ENCODE results near the gene PAMR1.

DNA sequence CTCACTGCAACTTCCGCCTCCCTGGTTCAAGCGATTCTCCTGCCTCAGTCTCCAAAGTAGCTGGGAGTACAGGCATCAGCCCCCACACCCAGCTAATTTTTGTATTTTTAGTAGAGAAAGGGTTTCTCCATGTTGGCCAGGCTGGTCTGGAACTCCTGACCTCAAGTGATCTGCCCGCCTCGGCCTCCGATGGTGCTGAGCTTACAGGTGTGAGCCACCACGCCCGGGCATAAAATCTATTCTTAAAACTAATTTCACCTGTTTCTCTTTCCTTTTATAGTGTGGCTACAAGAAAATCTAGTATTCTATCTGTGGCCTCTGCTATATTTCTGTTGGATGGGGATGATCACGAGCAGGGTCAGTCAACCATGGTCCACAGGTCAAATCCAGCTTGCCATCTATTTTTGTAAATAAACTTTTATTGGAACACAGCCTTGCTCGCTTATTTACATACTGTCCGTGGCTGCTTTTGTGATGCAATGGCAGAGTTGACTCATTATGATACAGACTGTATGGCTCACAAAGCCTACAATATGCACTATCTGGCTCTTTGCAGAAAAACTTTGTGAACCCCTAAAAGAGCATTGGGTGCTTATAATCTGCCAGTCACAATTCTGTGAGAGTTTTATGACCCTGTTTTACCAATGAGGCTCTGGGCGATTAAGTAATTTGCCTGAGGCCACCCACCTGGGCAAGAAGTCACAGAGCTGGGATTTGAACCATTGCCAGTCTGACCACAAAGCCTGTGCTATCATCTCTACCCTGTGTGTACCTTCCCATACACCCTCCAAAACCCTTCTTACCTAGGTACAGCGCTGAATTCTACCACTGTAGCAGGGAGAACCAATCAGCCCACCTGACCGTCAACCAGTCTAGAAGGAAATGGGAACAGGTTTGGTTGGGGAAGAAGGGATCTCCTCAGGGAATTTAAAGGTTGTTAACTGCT, 134.4 kb downstream of the PAMR1 start:
- TF ChIP-seq POLR2A (IDR thresholded peaks at IDR 0.05) (no peak), CTCF (IDR thresholded peaks at IDR 0.05) (no peak)
